HG02885 (cell line): Measurements from ENCODE around the gene TRIM23.
A peak's percentile ranks its signal among the peaks of the same experiment; 100 is the strongest.

Experiments
- ATAC-seq: cut with Tn5 transposase; IDR thresholded peaks from one replicate; pipeline ENCODE4 v1.9.1; 2021; ENCODE audit warnings: mild to moderate bottlenecking; ENCODE audit not compliant: unreplicated experiment, poor library complexity

The TRIM23 gene

DNA sequence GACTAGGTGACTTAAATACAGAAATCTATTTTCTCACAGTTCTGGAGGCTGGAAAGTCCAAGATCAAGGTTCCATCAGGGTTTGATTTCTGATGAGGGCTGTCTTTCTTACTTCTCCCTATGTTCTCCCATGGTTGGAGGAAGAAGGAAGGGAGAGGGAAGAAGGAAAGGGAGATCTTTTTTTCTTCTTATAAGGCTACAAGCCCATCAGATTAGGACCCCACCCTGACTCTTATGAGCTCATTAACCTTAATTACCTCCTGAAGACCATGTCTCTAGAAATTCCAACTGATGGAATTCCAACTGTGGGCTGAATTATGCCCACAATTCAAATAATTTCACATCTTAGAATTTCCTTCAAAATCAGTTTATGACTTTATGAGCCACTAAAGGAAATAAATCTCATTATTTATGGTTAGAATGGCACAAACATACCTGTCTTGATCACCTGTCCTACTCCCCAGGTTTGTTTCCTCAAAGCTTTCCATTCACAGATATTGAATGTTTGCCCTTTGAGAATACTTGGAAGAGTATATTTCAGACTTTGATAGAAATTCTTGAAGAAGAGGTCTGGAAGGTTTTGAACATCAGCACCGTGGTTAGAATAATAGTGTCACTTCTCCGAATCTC, 53.4 kb downstream of the TRIM23 start:
- no peak for ATAC-seq

DNA sequence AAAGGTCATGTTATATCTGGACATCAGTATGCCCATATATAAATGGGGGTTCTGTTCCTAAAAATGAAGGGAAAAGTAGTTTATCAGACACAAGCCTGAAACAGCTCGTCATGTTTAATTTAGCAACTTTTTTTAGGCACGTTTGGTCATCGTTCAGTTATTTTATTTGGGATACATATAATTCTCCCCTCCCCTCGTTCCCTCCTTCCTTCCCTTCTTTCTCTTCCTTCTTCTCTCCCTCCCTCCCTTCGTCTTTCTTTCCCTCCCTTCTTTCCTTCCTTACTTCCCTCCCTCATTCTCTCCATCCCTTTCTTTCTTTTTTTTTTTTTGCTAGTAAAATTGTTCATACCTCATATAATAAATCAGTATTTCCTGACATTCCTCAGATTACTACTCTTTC, 57.6 kb downstream of the TRIM23 start:
- ATAC-seq, result no peak

DNA sequence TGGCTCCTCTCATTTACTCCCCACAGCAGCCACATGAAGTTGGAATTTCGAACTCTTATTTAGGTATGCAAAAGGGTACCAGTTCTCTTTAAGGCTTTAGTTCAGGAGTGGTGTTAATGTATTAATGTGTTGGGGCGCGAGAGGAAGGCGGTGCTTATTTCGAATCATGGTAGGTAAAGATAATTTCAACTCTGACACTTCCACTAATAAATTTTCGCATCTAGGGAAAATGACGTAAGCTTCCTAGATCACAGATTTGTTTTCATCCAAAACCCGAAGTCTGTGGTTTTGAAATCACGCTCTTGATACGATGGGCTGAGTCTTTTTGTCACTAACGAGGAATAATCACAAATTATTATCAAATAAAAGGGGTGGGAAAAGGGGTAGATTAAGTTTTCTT, 60.4 kb downstream of the TRIM23 start:
- ATAC-seq, result no peak

DNA sequence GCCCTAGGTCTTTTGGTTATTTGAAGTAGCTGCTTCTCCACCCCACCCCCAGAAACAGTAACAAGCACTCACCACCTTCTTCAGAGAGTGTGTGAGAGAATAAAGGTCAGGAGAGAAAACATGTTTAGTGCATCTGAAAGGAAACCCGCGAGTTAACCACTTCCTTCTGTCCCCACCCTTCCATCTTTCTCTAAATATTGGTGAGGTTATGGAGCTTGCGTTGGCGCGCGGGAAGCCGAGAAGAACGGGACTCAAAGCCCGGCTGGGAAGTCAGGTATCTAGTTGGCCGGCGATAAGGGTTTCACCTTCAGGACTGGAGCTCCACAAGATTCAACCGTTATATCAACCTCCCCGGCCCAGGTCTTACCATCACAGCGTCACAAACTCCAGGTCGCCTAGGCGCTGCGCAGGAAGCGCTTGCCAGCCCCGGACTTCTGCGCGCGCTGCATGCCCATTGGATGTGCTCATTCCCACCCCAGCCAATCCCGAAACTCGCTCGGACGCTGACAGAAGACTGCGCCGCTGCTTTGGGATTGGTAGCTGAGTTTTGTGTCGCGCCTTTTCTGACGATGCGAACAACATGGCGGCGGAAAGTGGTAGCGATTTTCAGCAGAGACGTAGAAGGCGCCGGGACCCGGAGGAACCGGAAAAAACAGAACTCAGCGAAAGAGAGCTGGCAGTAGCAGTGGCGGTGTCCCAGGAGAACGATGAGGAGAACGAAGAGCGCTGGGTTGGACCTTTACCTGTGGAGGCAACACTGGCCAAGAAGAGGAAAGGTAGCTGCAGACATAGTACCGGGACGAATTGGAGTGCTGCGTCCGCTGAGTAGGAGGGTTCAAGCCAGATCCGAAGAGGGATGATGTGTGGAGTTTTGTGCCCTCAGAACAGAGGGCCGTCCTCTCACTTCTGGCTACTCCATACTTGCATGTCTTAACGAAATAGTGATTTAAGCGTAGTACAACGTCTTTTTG, 61.1 kb downstream of the TRIM23 start, which contains the start of the genes CENPK and PPWD1:
TSS of gene CENPK (minus strand) at position 438 of the 971 bp plus-strand sequence. CDS start 8,261 bp downstream, outside the sequence.
TSS of gene PPWD1 (plus strand) at position 566 of the 971 bp plus-strand sequence. CDS start at position 581, 15 bp downstream.
- ATAC-seq, result peak; percentile 99

DNA sequence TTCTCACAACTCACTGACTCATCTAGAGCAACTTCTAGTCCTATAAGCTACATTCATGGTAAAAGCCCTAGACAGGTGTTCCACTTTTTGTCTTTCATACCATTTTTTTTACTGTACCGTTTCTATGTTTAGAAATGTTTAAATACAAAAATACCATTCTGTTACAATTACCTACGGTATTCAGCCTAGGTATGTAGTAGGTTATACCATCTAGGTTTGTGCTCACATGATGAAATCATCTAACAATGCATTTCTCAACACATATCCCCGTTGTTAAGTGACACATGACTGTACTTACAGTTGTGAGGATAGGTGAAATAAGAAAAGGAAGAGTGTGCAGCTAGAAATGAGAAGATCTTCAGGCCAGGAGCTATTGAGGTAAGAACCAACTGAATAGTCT, 67.4 kb downstream of the TRIM23 start:
- ATAC-seq, result no peak

DNA sequence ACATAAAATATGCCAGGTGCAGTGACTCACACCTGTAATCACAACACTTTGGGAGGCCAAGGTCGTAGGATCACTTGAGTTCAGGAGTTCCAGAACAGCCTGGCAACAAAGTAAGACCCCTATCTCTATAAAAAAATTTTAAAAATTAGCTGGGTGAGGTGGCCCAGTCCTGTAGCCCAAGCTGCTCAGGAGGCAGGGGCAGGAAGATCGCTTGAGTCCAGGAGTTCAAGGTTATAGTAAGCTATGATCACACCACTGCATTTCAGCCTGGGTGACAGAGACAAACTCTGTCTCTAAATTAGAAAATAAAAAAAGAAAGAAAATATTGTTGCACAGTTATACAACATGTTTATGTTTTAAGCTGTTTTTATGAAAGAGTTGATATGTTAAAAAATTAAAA, 68.0 kb downstream of the TRIM23 start:
- no peak for ATAC-seq

DNA sequence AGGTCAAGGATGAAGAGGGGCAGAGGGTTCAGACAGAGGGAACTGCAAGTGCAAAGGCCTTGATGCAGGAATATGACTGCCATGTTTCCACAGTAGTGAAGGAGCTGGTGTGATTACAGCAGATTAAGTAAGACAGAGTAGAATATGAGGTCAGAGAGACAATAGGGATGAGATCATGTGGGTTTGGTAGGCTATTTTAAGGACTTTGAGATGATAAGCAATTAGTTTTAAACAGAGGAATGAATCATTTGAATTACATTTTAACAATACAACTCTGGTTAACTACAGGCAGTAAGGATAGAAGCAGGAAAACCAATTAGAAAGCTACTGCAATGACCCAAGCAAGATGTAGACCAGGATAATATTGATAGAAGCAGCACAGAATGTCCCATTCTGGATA, 68.8 kb downstream of the TRIM23 start:
- ATAC-seq, result no peak

DNA sequence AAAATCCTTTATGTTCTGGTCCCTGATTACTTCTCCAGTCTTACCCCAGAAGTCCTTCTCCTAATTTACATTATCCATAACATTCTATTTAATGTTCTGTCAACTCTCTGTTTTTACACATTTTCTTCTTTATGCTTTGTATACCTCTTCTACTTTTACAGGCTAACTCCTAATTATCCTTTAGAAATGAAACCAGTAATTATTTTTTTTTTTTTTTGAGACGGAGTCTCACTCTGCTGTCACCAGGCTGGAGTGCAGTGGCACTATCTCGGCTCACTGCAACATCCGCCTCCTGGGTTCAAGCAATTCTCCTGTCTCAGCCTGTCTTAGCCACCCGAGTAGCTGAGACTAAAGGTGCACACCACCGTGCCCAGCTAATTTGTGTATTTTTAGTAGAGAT, 70.2 kb downstream of the TRIM23 start:
- no peak for ATAC-seq

DNA sequence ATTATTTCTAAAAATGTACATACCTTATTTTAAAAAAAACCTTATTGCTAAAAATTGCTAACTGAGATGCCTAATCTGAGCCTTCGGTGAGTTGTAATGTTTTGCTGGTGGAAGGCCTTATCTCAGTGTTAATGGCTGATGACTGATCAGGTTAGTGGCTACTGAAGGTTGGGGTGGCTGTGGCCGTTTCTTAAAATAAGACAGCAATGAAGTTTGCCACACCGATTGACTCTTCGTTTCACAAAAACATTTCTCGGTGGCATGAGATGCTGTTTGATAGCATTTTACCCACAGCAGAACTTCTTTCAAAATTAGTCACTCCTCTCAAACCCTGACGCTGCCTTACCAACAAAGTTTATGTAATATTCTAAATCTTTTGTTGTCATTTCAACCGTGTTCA, 75.9 kb downstream of the TRIM23 start:
- no peak for ATAC-seq

DNA sequence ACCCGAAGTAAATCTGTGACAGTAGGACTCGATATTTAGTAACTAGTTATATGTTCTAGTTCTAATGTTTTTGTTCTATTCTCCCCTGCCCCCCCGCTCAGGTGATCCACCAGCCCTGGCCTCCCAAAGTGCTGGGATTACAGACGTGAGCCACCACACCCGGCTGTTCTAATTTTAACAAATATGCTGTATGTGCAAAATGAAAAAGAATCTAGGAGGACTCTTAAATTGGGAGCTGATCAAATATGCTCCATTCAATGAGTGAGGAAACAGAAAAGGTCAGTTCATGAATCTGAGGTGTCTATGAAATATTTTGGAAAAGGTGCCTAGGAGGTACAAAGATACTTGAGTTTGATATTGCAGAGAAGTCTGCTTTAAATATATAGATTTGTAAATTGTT, 78.0 kb downstream of the TRIM23 start:
- ATAC-seq, result no peak

DNA sequence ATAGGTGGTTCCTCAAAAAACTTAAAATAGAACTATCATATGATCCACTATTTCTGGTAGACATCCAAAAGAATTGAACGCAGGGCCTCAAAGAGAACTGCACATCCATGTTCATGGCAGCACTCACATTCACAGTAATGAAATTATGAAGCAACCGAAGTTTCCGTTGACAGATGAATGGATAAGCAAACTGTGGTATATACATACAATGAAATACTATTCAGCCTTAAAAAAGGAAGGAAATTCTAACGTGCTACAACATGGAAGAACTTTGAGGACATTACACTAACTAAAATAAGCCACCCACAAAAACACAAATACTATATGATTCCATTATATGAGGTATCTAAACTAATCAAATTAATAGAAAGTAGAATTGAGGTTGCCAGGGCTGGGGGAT, 79.7 kb downstream of the TRIM23 start:
- ATAC-seq, result no peak

DNA sequence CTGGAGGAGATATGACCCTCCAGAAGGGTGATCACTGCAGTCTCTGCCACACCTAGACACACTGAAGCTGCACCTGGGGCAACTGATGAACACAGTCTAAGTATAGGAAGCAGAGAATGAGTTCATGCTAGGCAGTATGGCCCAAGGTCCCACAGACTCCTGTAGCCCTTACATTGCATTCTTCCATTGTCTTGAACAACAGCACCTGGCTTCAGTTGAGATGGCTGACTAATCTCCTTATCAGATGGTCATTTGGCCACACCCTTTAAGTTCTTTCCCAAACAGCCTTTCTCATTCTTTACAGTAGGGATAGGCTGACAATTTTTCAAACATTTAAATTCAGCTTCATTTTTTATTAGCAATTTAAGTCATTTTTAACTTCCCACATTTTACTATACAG, 84.3 kb downstream of the TRIM23 start:
- no peak for ATAC-seq
